NK-92 (cell line): Measurements from ENCODE around the gene GPR137.
A peak's percentile ranks its signal among the peaks of the same experiment; 100 is the strongest.

ENCODE experiments used
- DNase-seq: peaks from one replicate; lab custom pipeline; 2025; ENCODE audit not compliant: unreplicated experiment; lab: John Stamatoyannopoulos, UW

The GPR137 gene

GRCh38 chr11:64263021-64263946 is 22.4 kb upstream of the GPR137 start:
- DNase-seq: no peak

- DNase-seq: no peak
Measured at GRCh38 chr11:64263947-64264317, 21.7 kb upstream of the GPR137 start.

DNA sequence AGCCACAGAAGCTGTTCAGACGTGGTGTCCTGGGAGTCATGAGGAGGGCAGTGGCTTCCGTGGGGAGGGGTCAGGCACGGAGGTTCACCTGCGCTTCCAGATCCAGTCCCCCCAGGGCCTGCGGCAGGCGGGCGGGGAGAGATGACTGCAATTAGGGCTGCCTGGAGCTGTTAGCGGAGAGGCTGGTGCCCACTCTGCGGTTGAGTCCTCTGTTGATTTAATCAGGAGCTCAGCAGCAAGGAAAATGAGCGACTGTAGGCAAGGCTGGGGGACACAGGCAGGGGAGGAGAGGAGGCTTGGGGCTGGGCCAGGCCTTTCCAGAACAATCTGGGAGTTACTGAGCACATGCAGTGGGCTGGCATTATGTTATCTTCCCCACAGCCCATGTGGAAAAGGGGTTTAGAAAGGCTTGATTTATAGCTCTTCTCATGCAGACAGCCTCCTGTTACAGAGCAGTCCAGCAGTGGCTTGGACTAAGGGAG is 21.2 kb upstream of the GPR137 start:
- no peak for DNase-seq

GRCh38 chr11:64265176-64266160 is 20.2 kb upstream of the GPR137 start:
- no peak for DNase-seq

- DNase-seq: no peak
Measured at GRCh38 chr11:64266339-64266738, 19.3 kb upstream of the GPR137 start.

DNA sequence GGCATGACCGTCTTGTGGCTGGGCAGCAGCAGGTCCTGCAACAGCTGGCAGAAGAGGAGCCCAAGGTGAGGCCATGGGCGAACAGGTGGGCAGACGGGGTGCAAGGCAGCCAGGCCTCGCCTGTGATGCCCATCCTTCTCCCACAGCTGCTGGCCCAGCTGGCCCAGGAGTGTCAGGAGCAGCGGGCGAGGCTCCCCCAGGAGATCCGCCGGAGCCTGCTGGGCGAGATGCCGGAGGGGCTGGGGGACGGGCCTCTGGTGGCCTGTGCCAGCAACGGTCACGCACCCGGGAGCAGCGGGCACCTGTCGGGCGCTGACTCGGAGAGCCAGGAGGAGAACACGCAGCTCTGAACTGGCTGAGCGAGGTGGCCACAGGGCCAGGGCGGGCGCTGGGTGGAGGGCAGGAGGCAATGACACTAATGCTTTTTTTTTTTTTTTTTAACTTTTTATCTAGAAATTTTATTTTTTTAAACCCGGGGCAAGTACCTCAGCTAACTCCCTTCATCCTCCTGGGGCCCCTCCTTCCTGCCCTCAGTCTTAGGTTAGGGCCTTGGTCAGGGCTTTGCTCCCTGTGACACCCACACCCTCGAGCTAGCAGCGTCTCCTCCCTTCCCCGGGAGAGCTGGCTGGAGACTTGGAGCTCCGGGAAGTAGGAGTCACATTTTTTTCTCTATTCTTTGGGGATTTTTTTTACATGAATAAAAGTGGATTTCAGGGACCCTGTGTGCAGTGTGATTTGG is 18.3 kb upstream of the GPR137 start:
- no peak for DNase-seq

DNA sequence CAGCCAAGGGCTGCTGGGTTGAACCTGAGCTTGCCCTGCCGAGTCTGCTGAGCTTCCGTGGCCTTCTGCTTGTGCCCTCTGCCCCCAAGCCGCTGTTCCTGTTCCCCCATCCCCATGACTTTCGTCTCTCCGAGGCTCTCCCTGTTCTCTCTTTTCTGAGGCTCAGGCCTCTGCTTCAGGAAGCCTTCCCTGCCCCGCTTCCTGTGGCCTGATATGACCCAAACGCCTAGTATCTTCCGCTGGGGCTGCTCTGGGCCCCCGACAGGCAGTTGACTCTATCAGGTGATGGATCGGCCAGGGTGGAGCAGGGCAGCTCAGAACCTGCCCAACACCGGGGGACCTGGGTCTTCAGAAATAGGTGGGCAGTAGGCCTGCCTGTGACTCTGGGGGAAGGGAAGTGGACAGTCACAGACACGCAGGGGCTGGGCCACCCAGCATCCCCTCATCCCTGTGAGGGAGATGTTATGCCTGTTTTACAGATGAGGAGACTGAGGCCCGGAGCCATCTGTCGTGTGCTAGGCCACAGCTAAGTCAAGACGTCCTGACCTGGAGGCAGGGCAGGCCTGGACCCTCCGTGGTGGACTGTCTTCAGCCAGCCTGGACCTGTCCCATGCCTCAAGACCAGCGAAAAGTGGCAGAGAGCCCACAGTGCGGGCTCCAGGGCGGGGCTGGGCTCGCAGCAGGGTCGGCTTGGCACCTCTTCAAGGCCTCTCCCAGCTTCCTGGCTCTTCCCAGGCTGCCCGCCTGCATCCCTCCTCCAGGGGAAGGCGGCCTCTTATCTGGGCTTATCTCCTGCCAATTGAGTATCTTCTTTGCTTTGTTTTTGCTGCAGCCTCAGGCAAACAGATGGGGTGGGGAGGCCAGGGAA is 17.4 kb upstream of the GPR137 start:
- no peak for DNase-seq

- no peak for DNase-seq
Measured at GRCh38 chr11:64268893-64269539, 16.6 kb upstream of the GPR137 start.

- DNase-seq: peak; percentile 81
Measured at GRCh38 chr11:64269540-64270220, 16.0 kb upstream of the GPR137 start.

DNA sequence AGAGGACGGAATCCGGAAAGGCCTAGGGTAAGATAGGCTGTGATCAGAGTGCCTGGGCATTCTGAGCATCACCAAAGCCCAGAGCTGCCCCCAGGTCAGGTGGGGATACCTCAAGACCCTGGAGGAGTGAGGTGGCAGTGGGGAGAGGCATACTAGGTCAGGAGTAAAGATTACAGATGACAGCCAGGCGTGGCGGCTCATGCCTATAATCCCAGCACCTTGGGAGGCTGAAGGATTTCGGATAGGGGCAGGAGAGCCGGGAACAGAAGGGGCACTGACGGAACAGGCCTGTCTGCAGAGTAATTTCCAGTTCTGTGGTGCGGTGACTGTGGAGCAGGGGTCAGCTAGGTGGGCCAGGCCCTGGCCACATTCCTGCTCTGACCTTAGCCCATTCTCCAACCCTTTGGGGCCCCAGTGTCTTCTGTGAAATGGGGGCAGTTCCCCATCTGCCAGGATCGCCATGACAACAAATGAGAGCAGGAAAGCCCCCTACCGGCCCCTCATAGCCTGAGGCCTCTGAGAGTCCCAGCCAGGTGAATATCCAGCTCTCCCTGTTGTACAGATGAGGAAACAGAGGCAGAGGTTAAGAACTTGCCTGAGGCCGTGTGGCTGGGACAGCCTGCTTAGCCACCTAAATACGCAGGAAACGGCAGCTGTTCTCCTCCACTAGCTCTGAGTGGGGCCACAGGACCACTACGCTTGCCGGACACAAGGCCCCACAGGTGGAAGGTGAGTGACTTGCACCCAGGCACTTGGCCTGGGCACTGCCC is 10.4 kb upstream of the GPR137 start:
- no peak for DNase-seq

DNA sequence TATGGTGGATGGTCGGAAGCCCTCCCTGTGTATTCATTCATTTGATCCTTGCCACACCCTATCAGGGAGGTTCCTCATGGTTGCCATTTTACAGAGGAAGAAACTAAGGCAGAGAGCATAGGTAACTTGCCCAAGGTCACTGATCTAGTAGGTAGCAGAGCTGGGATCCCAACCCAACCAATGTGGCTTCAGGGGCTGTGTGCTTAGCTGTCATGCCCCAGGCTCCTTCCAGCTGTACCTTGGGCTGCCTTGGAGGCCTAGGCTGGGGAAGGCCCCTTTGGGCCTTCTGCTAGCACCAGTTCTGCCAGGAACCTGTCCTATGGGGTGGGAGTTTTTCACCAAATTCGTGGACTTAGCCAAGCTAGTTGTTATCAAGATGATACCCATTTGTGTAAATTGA is 9.8 kb upstream of the GPR137 start:
- no peak for DNase-seq

DNA sequence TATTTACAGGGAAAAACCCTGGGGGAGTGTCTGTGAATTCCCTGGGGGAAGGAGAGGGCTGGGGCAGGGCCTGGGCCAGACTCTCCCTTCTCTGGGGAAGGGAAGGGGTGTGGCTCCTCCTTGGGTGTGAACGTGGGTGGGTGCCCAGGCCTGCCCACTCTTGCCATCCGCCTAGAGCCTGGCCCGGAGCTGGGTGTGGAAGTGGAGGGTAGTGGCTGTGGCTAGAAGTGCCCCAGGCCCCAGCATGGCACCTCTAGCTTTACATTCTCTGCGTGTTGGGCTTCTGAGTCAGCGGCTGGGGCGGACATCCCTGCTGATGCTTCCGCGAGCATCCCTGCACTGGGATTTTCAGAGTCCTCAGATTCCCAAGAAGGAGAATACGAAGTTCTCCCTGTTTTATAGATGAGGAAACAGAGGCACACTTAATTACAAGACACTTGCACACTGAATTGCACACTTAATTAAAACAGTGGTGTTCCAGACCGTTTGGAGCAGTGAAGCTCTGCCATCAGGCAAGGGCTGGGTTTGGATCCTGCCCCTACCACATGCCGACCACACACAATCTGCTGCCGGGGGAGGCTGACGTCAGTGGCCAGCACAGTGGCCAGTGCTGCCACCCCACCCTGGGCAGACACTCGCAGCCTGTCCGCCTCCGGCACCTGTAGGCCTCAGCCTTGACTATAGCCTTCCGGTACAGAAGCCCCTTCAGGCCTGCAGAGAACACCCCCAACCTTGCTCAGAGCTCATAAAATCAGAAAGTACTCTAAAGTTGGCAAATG is 8.8 kb upstream of the GPR137 start:
- DNase-seq: no peak

DNA sequence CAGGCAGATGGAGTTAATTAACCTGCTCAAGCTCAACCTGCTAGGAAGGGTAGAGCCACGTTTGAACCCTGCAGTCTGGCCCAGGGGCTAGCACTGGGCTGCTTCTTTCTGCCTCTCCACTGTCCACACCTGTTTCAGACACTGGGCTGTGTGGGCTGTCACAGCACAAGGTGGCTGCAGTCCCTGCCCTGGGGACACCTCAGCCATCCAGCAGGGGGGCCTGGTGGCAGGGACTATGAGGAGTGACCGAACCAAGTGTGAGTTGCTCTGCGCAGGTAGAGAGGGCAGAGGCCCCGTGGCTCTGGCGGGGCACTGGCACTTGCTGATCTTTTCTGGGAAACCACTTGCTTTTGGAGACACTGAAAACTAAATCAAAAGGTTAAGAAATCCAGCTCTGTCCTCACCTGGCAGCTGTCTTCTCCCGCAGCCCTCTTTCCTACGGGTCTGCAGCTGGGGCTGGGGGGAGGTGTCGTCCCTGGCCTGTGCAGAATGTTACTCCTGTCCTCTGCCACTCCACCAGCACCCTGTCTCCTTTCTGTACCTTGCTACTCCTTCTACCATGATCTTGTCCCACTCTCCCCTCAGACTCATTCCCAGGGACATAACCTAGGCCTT is 7.0 kb upstream of the GPR137 start:
- DNase-seq: no peak

GRCh38 chr11:64281957-64282770 is 3.5 kb upstream of the GPR137 start:
- no peak for DNase-seq

DNA sequence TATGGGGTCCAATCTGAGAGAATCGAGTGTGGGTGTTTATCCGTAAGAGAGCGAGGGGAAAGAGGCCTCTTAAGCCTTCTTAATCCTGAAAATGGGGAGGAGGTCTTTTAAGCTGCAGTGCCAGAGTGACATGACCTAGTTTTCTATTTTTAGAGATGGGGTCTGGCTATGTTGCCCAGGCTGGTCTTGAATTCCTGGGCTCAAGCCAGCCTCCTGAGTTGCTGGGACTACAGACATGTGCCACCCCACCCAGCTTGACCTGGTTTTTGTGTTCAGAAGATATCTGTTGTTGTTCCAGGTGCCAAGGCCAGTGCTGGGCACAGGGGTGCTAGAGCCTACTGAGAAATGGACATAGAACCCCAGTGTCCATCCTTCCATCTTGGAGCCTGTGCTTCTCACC is 2.6 kb upstream of the GPR137 start:
- DNase-seq: no peak
